ENCODE results near the gene TCN2.

The TCN2 gene

DNA sequence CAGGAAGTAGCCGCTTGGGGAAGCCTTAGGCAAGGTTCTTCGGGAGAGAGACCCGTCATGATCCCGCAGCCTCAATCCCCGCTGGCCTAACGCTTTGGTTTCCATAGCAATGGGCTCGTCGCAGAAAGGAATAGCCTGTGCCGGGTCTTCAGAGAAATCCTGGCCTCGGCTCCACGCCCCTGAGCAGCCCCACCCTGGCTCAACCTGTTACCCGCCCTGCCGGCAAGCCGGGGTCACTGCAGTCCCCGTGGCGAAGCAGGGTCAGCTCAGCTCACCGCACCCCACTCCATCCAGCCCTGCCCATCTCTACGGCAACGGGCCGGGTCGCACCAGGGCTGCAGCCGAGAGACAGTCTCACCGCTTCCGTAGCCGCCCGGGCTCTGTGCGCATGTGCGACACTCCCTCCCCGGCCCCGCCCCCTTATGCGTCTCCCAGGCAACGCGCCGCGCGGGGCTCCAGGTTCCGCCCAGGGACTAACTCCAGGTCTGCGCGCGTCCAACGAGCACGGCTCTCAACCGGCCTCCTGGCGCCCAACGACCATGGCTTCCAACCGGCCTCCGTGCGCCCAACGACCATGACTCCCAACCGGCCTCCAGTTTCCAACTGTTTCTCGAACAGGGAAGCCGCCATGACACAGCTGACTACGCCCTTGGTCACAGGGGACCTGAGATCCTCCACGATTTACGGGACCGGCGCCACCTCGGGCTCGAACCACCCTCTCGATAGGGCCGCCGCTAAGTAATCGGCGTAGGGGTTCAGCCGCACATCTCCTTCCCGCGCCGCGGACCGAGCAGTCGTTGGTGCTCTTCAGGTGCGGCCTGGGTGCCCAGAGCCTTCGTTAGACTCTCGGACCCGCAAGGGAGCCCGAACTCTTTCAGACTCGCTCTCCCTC lies 60.8 kb downstream of the TCN2 start, which contains the start of gene DUSP18 (continued):
- TF ChIP-seq, protein P1, sequence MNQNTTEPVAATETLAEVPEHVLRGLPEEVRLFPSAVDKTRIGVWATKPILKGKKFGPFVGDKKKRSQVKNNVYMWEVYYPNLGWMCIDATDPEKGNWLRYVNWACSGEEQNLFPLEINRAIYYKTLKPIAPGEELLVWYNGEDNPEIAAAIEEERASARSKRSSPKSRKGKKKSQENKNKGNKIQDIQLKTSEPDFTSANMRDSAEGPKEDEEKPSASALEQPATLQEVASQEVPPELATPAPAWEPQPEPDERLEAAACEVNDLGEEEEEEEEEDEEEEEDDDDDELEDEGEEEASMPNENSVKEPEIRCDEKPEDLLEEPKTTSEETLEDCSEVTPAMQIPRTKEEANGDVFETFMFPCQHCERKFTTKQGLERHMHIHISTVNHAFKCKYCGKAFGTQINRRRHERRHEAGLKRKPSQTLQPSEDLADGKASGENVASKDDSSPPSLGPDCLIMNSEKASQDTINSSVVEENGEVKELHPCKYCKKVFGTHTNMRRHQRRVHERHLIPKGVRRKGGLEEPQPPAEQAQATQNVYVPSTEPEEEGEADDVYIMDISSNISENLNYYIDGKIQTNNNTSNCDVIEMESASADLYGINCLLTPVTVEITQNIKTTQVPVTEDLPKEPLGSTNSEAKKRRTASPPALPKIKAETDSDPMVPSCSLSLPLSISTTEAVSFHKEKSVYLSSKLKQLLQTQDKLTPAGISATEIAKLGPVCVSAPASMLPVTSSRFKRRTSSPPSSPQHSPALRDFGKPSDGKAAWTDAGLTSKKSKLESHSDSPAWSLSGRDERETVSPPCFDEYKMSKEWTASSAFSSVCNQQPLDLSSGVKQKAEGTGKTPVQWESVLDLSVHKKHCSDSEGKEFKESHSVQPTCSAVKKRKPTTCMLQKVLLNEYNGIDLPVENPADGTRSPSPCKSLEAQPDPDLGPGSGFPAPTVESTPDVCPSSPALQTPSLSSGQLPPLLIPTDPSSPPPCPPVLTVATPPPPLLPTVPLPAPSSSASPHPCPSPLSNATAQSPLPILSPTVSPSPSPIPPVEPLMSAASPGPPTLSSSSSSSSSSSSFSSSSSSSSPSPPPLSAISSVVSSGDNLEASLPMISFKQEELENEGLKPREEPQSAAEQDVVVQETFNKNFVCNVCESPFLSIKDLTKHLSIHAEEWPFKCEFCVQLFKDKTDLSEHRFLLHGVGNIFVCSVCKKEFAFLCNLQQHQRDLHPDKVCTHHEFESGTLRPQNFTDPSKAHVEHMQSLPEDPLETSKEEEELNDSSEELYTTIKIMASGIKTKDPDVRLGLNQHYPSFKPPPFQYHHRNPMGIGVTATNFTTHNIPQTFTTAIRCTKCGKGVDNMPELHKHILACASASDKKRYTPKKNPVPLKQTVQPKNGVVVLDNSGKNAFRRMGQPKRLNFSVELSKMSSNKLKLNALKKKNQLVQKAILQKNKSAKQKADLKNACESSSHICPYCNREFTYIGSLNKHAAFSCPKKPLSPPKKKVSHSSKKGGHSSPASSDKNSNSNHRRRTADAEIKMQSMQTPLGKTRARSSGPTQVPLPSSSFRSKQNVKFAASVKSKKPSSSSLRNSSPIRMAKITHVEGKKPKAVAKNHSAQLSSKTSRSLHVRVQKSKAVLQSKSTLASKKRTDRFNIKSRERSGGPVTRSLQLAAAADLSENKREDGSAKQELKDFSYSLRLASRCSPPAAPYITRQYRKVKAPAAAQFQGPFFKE (tag by site-specific recombination; IDR thresholded peaks at IDR 0.05; ENCODE audit: borderline replicate concordance) = no peak
- no peak for TF ChIP-seq GFI1B (tag by site-specific recombination; IDR thresholded peaks at IDR 0.05)
- no peak; the same call in 1 of the 2 replicates for TF ChIP-seq TRIM28 (IDR thresholded peaks at IDR 0.05; ENCODE audit: borderline replicate concordance, low read length)
- no peak for TF ChIP-seq ZNF202 (tag by site-specific recombination; IDR thresholded peaks at IDR 0.05; ENCODE audit: borderline replicate concordance)
- TF ChIP-seq, protein P2, sequence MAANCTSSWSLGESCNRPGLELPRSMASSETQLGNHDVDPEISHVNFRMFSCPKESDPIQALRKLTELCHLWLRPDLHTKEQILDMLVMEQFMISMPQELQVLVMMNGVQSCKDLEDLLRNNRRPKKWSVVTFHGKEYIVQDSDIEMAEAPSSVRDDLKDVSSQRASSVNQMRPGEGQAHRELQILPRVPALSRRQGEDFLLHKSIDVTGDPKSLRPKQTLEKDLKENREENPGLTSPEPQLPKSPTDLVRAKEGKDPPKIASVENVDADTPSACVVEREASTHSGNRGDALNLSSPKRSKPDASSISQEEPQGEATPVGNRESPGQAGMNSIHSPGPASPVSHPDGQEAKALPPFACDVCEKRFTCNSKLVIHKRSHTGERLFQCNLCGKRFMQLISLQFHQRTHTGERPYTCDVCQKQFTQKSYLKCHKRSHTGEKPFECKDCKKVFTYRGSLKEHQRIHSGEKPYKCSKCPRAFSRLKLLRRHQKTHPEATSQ (tag by site-specific recombination; IDR thresholded peaks at IDR 0.05) = no peak
- TF ChIP-seq SALL2 (tag by site-specific recombination; IDR thresholded peaks at IDR 0.05; ENCODE audit: borderline replicate concordance) = no peak
- TF ChIP-seq CTCF (tag by site-specific recombination; IDR thresholded peaks at IDR 0.05) = peak; percentile 51
- TF ChIP-seq ZNF791 (tag by site-specific recombination; IDR thresholded peaks at IDR 0.05) = no peak
- peak; percentile 79; the same call in 1 of the 2 replicates for TF ChIP-seq ZNF501 (tag by site-specific recombination; IDR thresholded peaks at IDR 0.05)
- no peak for TF ChIP-seq ZNF621 (tag by site-specific recombination; IDR thresholded peaks at IDR 0.05)
- no peak for TF ChIP-seq ZNF398 (tag by site-specific recombination; IDR thresholded peaks at IDR 0.05)
- TF ChIP-seq, protein P3, sequence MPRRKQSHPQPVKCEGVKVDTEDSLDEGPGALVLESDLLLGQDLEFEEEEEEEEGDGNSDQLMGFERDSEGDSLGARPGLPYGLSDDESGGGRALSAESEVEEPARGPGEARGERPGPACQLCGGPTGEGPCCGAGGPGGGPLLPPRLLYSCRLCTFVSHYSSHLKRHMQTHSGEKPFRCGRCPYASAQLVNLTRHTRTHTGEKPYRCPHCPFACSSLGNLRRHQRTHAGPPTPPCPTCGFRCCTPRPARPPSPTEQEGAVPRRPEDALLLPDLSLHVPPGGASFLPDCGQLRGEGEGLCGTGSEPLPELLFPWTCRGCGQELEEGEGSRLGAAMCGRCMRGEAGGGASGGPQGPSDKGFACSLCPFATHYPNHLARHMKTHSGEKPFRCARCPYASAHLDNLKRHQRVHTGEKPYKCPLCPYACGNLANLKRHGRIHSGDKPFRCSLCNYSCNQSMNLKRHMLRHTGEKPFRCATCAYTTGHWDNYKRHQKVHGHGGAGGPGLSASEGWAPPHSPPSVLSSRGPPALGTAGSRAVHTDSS (tag by site-specific recombination; IDR thresholded peaks at IDR 0.05) = no peak
- TF ChIP-seq PRDM1 (tag by site-specific recombination; IDR thresholded peaks at IDR 0.05) = no peak
- TF ChIP-seq ZNF561 (tag by site-specific recombination; IDR thresholded peaks at IDR 0.05; ENCODE audit: borderline replicate concordance) = peak; percentile 62; the same call in 1 of the 2 replicates
- TF ChIP-seq ZNF677 (tag by site-specific recombination; IDR thresholded peaks at IDR 0.05) = no peak
- no peak for TF ChIP-seq ZNF248 (tag by site-specific recombination; IDR thresholded peaks at IDR 0.05)
- TF ChIP-seq ZFP37 (tag by site-specific recombination; IDR thresholded peaks at IDR 0.05) = peak; percentile 78
- no peak for TF ChIP-seq ZNF530 (tag by site-specific recombination; IDR thresholded peaks at IDR 0.05; ENCODE audit: low read depth)
- TF ChIP-seq ZBTB1 (tag by site-specific recombination; IDR thresholded peaks at IDR 0.05) = no peak
- no peak for TF ChIP-seq HOXA7 (CRISPR knock-in tag; IDR thresholded peaks at IDR 0.05; ENCODE audit: borderline replicate concordance)
- TF ChIP-seq ZNF274 (IDR thresholded peaks at IDR 0.05; ENCODE audit: low read length) = no peak
- TF ChIP-seq ZNF274 (tag by site-specific recombination; IDR thresholded peaks at IDR 0.05; ENCODE audit: borderline replicate concordance) = no peak
- TF ChIP-seq GLIS2 (tag by site-specific recombination; IDR thresholded peaks at IDR 0.05) = peak; percentile 43; the same call in 1 of the 2 replicates
- no peak for TF ChIP-seq ZNF114 (tag by site-specific recombination; IDR thresholded peaks at IDR 0.05)
- TF ChIP-seq KLF10 (tag by site-specific recombination; IDR thresholded peaks at IDR 0.05) = no peak; the same call in 1 of the 2 replicates
